GM06990 (cell line): ENCODE data around the gene GJB1.

Experiments used
- DNase-seq: peaks from one replicate; pipeline ENCODE4 v3.0.0-alpha.2; 2011; ENCODE audit not compliant: insufficient read length; ENCODE audit errors: extremely low read depth
- H3K27me3 ChIP-seq: replicated peaks from 2 replicates; pipeline ENCODE4 v1.6.0; 2011; ENCODE audit warnings: low read length; ENCODE audit not compliant: control insufficient read depth, insufficient read depth
- H3K36me3 ChIP-seq: 2 replicates; pipeline ENCODE4 v1.5.1; 2011; ENCODE audit warnings: low read length; ENCODE audit not compliant: control insufficient read depth, insufficient read depth
- H3K4me3 ChIP-seq: replicated peaks from 2 replicates; pipeline ENCODE4 v1.5.1; 2011; ENCODE audit warnings: low read depth, mild to moderate bottlenecking, control low read depth, low read length
- CTCF ChIP-seq: IDR thresholded peaks from 2 replicates; pipeline ENCODE4 v1.5.1; 2011; ENCODE audit warnings: low read length, control low read depth, mild to moderate bottlenecking, inconsistent platforms; ENCODE audit not compliant: insufficient read depth, poor library complexity, severe bottlenecking

Gene GJB1

GRCh38 chrX:71216485-71216884 lies 6.5 kb upstream of the GJB1 start:
- TF ChIP-seq CTCF = no peak
- Histone ChIP-seq H3K4me3 (no peak overlapping the region), H3K27me3 (no peaks in the 10 kb centered on the region), H3K36me3 (no peaks in the 10 kb centered on the region)
- DNase-seq = no peak

- Histone ChIP-seq H3K4me3 (no peak overlapping the region), H3K36me3 (no peaks in the 10 kb centered on the region), H3K27me3 (no peaks in the 10 kb centered on the region)
- DNase-seq = no peak
- no peak for TF ChIP-seq CTCF
These were observed 5.7 kb upstream of the GJB1 start for GRCh38 chrX:71217298-71217697.

GRCh38 chrX:71221145-71221544 lies 1.9 kb upstream of the GJB1 start:
- Histone ChIP-seq H3K27me3 (no peaks in the 10 kb centered on the region; the same call in 1 of the 2 replicates), H3K4me3 (no peak overlapping the region), H3K36me3 (no peaks in the 10 kb centered on the region)
- no peak for TF ChIP-seq CTCF
- no peak for DNase-seq

GRCh38 chrX:71224098-71224708 lies 1.2 kb downstream of the GJB1 start:
- Histone ChIP-seq H3K36me3 (no peaks in the 10 kb centered on the region), H3K27me3 (no peaks in the 10 kb centered on the region; the same call in 1 of the 2 replicates), H3K4me3 (no peak overlapping the region)
- TF ChIP-seq CTCF = no peak
- DNase-seq = no peak

- H3K4me3 ChIP-seq = no peak overlapping the region
- H3K27me3 ChIP-seq = no peaks in the 10 kb centered on the region; the same call in 1 of the 2 replicates
- no peak for TF ChIP-seq CTCF
- no peak for DNase-seq
- no peaks in the 10 kb centered on the region for H3K36me3 ChIP-seq
These were observed 2.0 kb downstream of the GJB1 start for GRCh38 chrX:71225009-71225408.

GRCh38 chrX:71225676-71226075 lies 2.7 kb downstream of the GJB1 start:
- TF ChIP-seq CTCF = no peak
- DNase-seq = no peak
- H3K36me3 ChIP-seq = no peaks in the 10 kb centered on the region
- no peaks in the 10 kb centered on the region; the same call in 1 of the 2 replicates for H3K27me3 ChIP-seq
- H3K4me3 ChIP-seq = no peak overlapping the region
